Pancreas (tissue), 10 donors: ENCODE data around the gene TSC1. TPM values are rescaled to one million over a fixed set of nuclear protein-coding genes. Genes with fewer than 3 reads are reported as not detected.

Source experiments
- ATAC-seq, 4 donors: fragments of 200-7000 bp; cut with Tn5 transposase; one replicate each; pipeline versions ENCODE4 v1.8.0 to v1.9.1; 2020; ENCODE audit warnings: mild to moderate bottlenecking in 4 of 4, moderate library complexity in 4 of 4
- DNase-seq, 6 donors: peaks; one replicate each; pipeline ENCODE4 v3.0.0-alpha.2; 2020
- FAIRE-seq: peaks from 2 replicates; lab custom pipeline; 2012; peaks lifted over from hg19 to GRCh38; lab: Jason Lieb, UNC
- H3K27ac ChIP-seq, 4 donors: fragments of 200-600 bp; sonication (generic); 1 replicate in 3 of 4; 2 replicates in 1 of 4; pipeline versions ENCODE4 v1.5.0 to v1.8.0; 2020
- H3K27me3 ChIP-seq, 4 donors: fragments of 200-600 bp; one replicate each; pipeline ENCODE4 v1.8.0; 2021
- H3K36me3 ChIP-seq, 3 donors: fragments of 200-600 bp; sonication (generic) in 1 of 3; one replicate each; pipeline versions ENCODE4 v1.5.0 to v1.8.0; 2020 to 2021
- H3K4me1 ChIP-seq, 3 donors: fragments of 200-600 bp; one replicate each; pipeline ENCODE4 v1.8.0; 2021
- H3K4me3 ChIP-seq, 4 donors: fragments of 200-600 bp; sonication (generic) in 2 of 4; one replicate each; pipeline versions ENCODE4 v1.5.0 to v1.8.0; 2020 to 2021
- H3K9me3 ChIP-seq, 4 donors: fragments of 200-600 bp; one replicate each; pipeline ENCODE4 v1.8.0; 2021
- CTCF ChIP-seq, 4 donors: fragments of 200-600 bp; sonication (generic) in 3 of 4; IDR thresholded peaks; one replicate each; pipeline versions ENCODE4 v1.5.0 to v1.8.0; 2021; ENCODE audit warnings: antibody characterized with exemption in 4 of 4
- WGBS, 2 donors: extraction: QIAGEN DNeasy Blood & Tissue Kit; methylation state at CpG; one replicate each; pipeline ENCODE4 v1.1.7; 2013; 5-methylcytosine and 5-hydroxymethylcytosine counted together
- intact Hi-C, 3 donors: fragments of 100-400 bp; cut with DNase I; formaldehyde crosslinking; loops; one replicate each; pipeline versions ENCODE4 v1.11.1 to v1.14.2; 2022
- polyA plus RNA-seq, 2 donors: library from polyadenylated mRNA; stranded (reverse); fragments of 200-250 nt; gene quantifications; one replicate each; pipeline ENCODE4 v1.2.3, GENCODE V29; 2013
- total RNA-seq, 6 donors: library from RNA; stranded (reverse); fragmentation: NEBNext Ultra II Directional in 4 of 6; extraction: Animal tissue kit (Norgen Biotek cat#: 25700) in 4 of 6; gene quantifications; one replicate each; pipeline versions ENCODE4 v1.2.1 to v1.2.4, GENCODE V29; 2021 to 2023
- donor health status: healthy with polysubstance abuse.
- donor health status: DM: no; HTN: no; CAD: no; lungs with moderate emphysema.
- donor health status: DM: no; HTN: no; CAD: no.
- donor health status: control.
- donor health status: control.
- donor health status: Bipolar disorder and iron deficiency.
- donor health status: DM: yes; HTN: yes; CAD: no.
- donor health status: DM: no; HTN: no; CAD: no.
- donor health status: DM: no; HTN: no; CAD: no.
- donor health status: DM: yes; HTN: yes; CAD: no.

TSC1 gene
- total and polyA plus RNA-seq, 8 donors: 17.1 to 34.5 (median 20.0) TPM

- DNase-seq (no peak), ATAC-seq (no peak), FAIRE-seq (no peak)
- TF ChIP-seq CTCF (IDR thresholded peaks at IDR 0.05): no peak
- WGBS, 2 donors: 97% methylated on average over 7 of the region's 7 CpGs
- Histone ChIP-seq H3K9me3 (no peaks in the 10 kb centered on the region), H3K27me3 (no peaks in the 10 kb centered on the region), H3K4me1 (peaks cover 2 to 14% (median 2%) of the 10 kb centered on the region in 3 donors), H3K4me3 (no peak overlapping the region), H3K27ac (no peak overlapping the region), H3K36me3 (no peaks in the 10 kb centered on the region)
- intact Hi-C loops: no loop called here
Measured at GRCh38 chr9:132937463-132937901, 6.9 kb downstream of the TSC1 start.

- TF ChIP-seq CTCF (IDR thresholded peaks at IDR 0.05): no peak
- H3K27ac ChIP-seq: no peak overlapping the region
- DNase-seq: no peak
- H3K36me3 ChIP-seq: no peaks in the 10 kb centered on the region
- H3K4me3 ChIP-seq: no peak overlapping the region
- intact Hi-C loops: no loop called here
- H3K4me1 ChIP-seq: peaks cover 0 to 5% (median 0%) of the 10 kb centered on the region in 3 donors
- no peaks in the 10 kb centered on the region for H3K9me3 ChIP-seq
- no peaks in the 10 kb centered on the region for H3K27me3 ChIP-seq
- FAIRE-seq: no peak
- no peak for ATAC-seq
- WGBS, 2 donors: 88 to 90% methylated on average over 6 of the region's 6 CpGs
Measured at GRCh38 chr9:132935026-132935425, 9.4 kb downstream of the TSC1 start.

- Histone ChIP-seq H3K27ac (no peak overlapping the region), H3K36me3 (peaks cover 0 to 18% (median 5%) of the 10 kb centered on the region in 3 donors), H3K9me3 (no peaks in the 10 kb centered on the region), H3K27me3 (no peaks in the 10 kb centered on the region), H3K4me3 (no peak overlapping the region), H3K4me1 (no peaks in the 10 kb centered on the region)
- 90 to 95% methylated on average over 9 of the region's 9 CpGs for WGBS, 2 donors
- FAIRE-seq (no peak), ATAC-seq (no peak), DNase-seq (no peak)
- no peak for TF ChIP-seq CTCF (IDR thresholded peaks at IDR 0.05)
- intact Hi-C loops: no loop called here
Measured at GRCh38 chr9:132931178-132931735, 13.2 kb downstream of the TSC1 start.

GRCh38 chr9:132927704-132928103 is 16.7 kb downstream of the TSC1 start:
- no peak for TF ChIP-seq CTCF (IDR thresholded peaks at IDR 0.05)
- H3K9me3 ChIP-seq: no peaks in the 10 kb centered on the region
- no peak overlapping the region for H3K27ac ChIP-seq
- H3K4me3 ChIP-seq: no peak overlapping the region
- ATAC-seq: no peak
- no peak for FAIRE-seq
- H3K4me1 ChIP-seq: peaks cover 0 to 3% (median 0%) of the 10 kb centered on the region in 3 donors
- H3K36me3 ChIP-seq: peaks cover 0 to 36% (median 5%) of the 10 kb centered on the region in 3 donors
- H3K27me3 ChIP-seq: no peaks in the 10 kb centered on the region
- intact Hi-C loops: no loop called here
- WGBS, 2 donors: 81 to 95% methylated on average over 7 of the region's 7 CpGs
- DNase-seq: no peak

- FAIRE-seq (no peak), ATAC-seq (no peak), DNase-seq (no peak)
- Histone ChIP-seq H3K4me3 (no peak overlapping the region), H3K36me3 (peaks cover 0 to 68% (median 29%) of the 10 kb centered on the region in 3 donors), H3K27me3 (no peaks in the 10 kb centered on the region), H3K9me3 (no peaks in the 10 kb centered on the region), H3K4me1 (peaks cover 0 to 3% (median 0%) of the 10 kb centered on the region in 3 donors), H3K27ac (no peak overlapping the region)
- intact Hi-C loops: no loop called here
- no peak for TF ChIP-seq CTCF (IDR thresholded peaks at IDR 0.05)
- WGBS, 2 donors: 87 to 89% methylated on average over 9 of the region's 9 CpGs
Measured at GRCh38 chr9:132923346-132923902, 21.0 kb downstream of the TSC1 start.
